Type B pancreatic cell (in vitro differentiated cells): ENCODE data around the gene SESN1. TPM values are rescaled to one million over a fixed set of nuclear protein-coding genes. Genes with fewer than 3 reads are reported as not detected.

ENCODE experiments used
- DNase-seq: peaks from one replicate; pipeline ENCODE4 v3.0.0; 2021; ENCODE audit warnings: mixed read lengths; ENCODE audit not compliant: unreplicated experiment; ENCODE audit errors: extremely low spot score
- H3K27ac Mint-ChIP-seq: 2 replicates; pipeline ENCODE4 v1.8.0; 2021; ENCODE audit warnings: mild to moderate bottlenecking, mixed read lengths
- H3K27me3 Mint-ChIP-seq: 2 replicates; pipeline ENCODE4 v1.8.0; 2021; ENCODE audit warnings: mixed read lengths
- H3K36me3 Mint-ChIP-seq: 2 replicates; pipeline ENCODE4 v1.8.0; 2021; ENCODE audit warnings: mixed read lengths
- H3K4me1 Mint-ChIP-seq: one replicate; pipeline ENCODE4 v1.8.0; 2021; ENCODE audit warnings: mixed read lengths; ENCODE audit not compliant: unreplicated experiment
- H3K4me3 Mint-ChIP-seq: 2 replicates; pipeline ENCODE4 v1.8.0; 2021; ENCODE audit warnings: mild to moderate bottlenecking, mixed read lengths
- H3K9me3 Mint-ChIP-seq: 2 replicates; pipeline ENCODE4 v1.8.0; 2021; ENCODE audit warnings: mixed read lengths
- total RNA-seq: library from RNA; stranded (reverse); gene quantifications from 2 replicates; pipeline ENCODE4 v1.2.1, GENCODE V29; 2021; ENCODE audit warnings: low replicate concordance
- TF ChIP-seq, protein P1 (sequence below): fragments of 200-600 bp; sonication (generic); conservative IDR thresholded peaks from 2 replicates; pipeline ENCODE4 v1.5.0; 2021; ENCODE audit warnings: antibody characterized with exemption, mild to moderate bottlenecking

SESN1 gene
- total RNA-seq, 1 donor from 2014 or later: 33.3 TPM

DNA sequence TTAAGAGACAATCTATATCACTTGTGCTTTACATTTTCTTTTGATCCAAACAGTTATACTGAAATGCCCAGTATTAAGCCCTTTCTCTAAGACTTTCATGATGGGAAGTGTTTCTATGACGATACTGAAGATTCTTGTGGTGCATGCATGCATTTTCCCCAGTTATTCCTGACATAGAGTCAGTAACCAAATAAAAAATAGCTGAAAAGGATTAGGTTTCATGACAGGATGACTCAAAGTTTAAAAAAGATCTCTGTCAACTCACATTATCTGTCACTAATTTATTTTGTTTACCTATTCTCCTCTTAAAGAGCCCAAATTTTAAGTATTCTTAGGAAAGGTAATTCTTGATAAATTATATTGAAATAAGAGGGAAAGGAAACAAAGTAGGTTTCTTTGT, 98.4 kb downstream of the SESN1 start:
- H3K9me3 Mint-ChIP-seq: no peaks in the 10 kb centered on the region
- peaks cover 36% of the 10 kb centered on the region for H3K36me3 Mint-ChIP-seq
- no peaks in the 10 kb centered on the region for H3K27me3 Mint-ChIP-seq
- H3K4me3 Mint-ChIP-seq: no peak overlapping the region
- H3K27ac Mint-ChIP-seq: peak overlapping the region; percentile 42
- peaks cover 11% of the 10 kb centered on the region for H3K4me1 Mint-ChIP-seq
- TF ChIP-seq, protein P1, sequence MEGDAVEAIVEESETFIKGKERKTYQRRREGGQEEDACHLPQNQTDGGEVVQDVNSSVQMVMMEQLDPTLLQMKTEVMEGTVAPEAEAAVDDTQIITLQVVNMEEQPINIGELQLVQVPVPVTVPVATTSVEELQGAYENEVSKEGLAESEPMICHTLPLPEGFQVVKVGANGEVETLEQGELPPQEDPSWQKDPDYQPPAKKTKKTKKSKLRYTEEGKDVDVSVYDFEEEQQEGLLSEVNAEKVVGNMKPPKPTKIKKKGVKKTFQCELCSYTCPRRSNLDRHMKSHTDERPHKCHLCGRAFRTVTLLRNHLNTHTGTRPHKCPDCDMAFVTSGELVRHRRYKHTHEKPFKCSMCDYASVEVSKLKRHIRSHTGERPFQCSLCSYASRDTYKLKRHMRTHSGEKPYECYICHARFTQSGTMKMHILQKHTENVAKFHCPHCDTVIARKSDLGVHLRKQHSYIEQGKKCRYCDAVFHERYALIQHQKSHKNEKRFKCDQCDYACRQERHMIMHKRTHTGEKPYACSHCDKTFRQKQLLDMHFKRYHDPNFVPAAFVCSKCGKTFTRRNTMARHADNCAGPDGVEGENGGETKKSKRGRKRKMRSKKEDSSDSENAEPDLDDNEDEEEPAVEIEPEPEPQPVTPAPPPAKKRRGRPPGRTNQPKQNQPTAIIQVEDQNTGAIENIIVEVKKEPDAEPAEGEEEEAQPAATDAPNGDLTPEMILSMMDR: no peak
- no peak for DNase-seq

DNA sequence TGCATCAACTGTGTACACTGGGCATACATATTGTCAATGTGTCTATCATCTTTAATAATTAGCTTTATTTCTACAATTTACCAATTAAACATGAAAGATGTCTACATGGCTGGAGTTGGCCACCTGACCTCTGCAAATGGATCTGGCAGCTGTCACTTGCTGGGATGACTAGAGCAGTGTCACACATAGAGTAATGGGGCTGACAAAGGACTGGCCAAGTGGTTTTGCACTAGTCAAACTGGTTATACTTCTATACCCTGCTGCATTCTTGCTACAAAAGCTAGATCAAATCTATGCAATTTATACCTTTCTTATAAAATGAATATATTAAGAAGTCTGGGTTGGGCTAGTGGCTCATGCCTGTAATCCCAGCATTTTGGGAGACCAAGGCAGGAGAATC, 99.3 kb downstream of the SESN1 start:
- peaks cover 44% of the 10 kb centered on the region for H3K36me3 Mint-ChIP-seq
- H3K4me1 Mint-ChIP-seq: peaks cover 10% of the 10 kb centered on the region
- H3K27ac Mint-ChIP-seq: no peak overlapping the region
- H3K27me3 Mint-ChIP-seq: no peaks in the 10 kb centered on the region
- no peaks in the 10 kb centered on the region for H3K9me3 Mint-ChIP-seq
- H3K4me3 Mint-ChIP-seq: no peak overlapping the region
- no peak for DNase-seq
- TF ChIP-seq, protein P1: no peak

DNA sequence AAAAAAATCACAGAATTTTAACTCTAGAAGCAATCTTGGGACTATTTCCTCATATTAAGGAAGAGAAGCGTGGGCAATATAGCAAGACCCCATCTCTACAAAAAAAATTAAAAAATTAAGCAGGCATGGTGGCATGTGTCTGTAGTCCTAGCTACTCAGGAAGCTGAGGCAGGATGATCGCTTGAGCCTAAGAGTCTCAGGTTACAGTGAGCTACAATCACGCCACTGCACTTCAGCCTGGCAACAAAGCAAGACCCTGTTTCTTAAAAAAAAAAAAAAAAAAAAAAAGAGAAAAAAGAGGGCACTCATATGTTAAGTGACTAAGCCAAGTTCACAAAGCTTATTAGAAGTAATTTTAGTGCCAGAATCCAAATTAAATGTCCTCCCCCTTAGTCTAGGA, 100.8 kb downstream of the SESN1 start:
- H3K36me3 Mint-ChIP-seq: peaks cover 43% of the 10 kb centered on the region
- H3K27ac Mint-ChIP-seq: no peak overlapping the region
- no peaks in the 10 kb centered on the region for H3K9me3 Mint-ChIP-seq
- peaks cover 18% of the 10 kb centered on the region for H3K4me1 Mint-ChIP-seq
- H3K4me3 Mint-ChIP-seq: no peak overlapping the region
- TF ChIP-seq, protein P1: no peak
- no peak for DNase-seq
- no peaks in the 10 kb centered on the region for H3K27me3 Mint-ChIP-seq

DNA sequence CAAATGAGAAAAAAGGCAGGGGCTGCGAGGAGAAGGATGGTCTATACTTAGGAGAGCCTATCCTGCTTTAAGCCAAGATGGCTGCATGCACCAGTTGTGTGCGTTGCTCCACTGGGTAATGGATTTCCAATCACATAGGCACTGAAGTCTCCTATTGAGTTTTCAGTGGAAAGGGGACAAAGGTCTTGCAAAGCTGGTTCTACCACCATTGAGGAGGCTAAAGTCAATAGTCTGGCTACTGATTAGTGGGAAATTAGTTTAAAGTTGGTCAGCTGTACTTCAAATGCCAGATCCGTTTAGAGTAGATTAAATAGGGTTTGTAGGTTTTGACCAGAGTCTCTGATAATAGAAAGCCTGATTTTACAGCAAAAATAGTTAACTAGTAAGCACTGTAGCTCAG, 104.9 kb downstream of the SESN1 start:
- Mint-ChIP-seq H3K4me1 (peaks cover 14% of the 10 kb centered on the region), H3K9me3 (no peaks in the 10 kb centered on the region), H3K36me3 (peaks cover 39% of the 10 kb centered on the region), H3K4me3 (peak overlapping the region; percentile 39), H3K27me3 (no peaks in the 10 kb centered on the region), H3K27ac (peak overlapping the region; percentile 61)
- TF ChIP-seq, protein P1: no peak
- no peak for DNase-seq

DNA sequence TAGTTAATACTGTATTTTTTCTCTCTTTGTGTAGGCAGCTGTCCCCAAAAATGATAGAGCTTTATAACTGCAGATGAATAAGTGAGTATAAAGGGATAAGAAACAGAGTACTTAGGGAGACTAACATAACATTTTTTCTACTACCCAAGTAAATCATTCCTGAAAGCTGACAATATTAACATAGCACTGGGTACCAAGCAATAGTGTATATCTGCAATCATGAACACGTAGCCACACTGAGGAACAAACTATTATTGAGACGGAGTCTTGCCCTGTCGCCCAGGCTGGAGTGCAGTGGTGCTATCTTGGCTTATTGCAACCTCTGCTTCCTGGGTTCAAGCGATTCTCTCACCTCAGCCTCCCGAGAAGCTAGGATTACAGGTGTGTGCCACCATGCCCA, 105.9 kb downstream of the SESN1 start:
- peaks cover 14% of the 10 kb centered on the region for H3K4me1 Mint-ChIP-seq

More for the DNA sequence above, 105.9 kb downstream of the SESN1 start:
- Mint-ChIP-seq H3K9me3 (no peaks in the 10 kb centered on the region), H3K4me3 (no peak overlapping the region), H3K36me3 (peaks cover 39% of the 10 kb centered on the region), H3K27ac (no peak overlapping the region), H3K27me3 (no peaks in the 10 kb centered on the region)
- TF ChIP-seq, protein P1: no peak
- DNase-seq: no peak
